Neural progenitor cell (in vitro differentiated cells): Measurements from ENCODE around the gene CPSF7. TPM values are rescaled to one million over a fixed set of nuclear protein-coding genes. Genes with fewer than 3 reads are reported as not detected.

Source experiments
- DNase-seq: peaks from one replicate; pipeline ENCODE4 v3.0.0-alpha.2; 2016; ENCODE audit warnings: low spot score
- H2AFZ ChIP-seq: fragments of 200-600 bp; sonication (generic); replicated peaks from 2 replicates; pipeline ENCODE4 v1.6.1; 2016; ENCODE audit warnings: antibody characterized with exemption
- H3F3A ChIP-seq: fragments of 200-600 bp; sonication (generic); 2 replicates; pipeline ENCODE4 v1.6.1; 2016; ENCODE audit warnings: antibody characterized with exemption, low read depth
- H3K27ac ChIP-seq: fragments of 200-600 bp; sonication (generic); 2 replicates; pipeline ENCODE4 v1.5.1; 2016; ENCODE audit warnings: mild to moderate bottlenecking
- H3K27me3 ChIP-seq: fragments of 200-600 bp; sonication (generic); 2 replicates; pipeline ENCODE4 v1.6.1; 2016; ENCODE audit warnings: mild to moderate bottlenecking, moderate library complexity
- H3K36me3 ChIP-seq: fragments of 200-600 bp; sonication (generic); 2 replicates; pipeline ENCODE4 v1.5.1; 2016
- H3K4me1 ChIP-seq: fragments of 200-600 bp; sonication (generic); 2 replicates; pipeline ENCODE4 v1.6.1; 2016; ENCODE audit warnings: mixed run types
- H3K4me2 ChIP-seq: fragments of 200-600 bp; sonication (generic); 2 replicates; pipeline ENCODE4 v1.6.1; 2016
- H3K4me3 ChIP-seq: fragments of 200-600 bp; sonication (generic); 2 replicates; pipeline ENCODE4 v1.5.1; 2016
- H3K79me2 ChIP-seq: fragments of 200-600 bp; sonication (generic); 2 replicates; pipeline ENCODE4 v1.6.1; 2016; ENCODE audit warnings: low read depth
- H3K9ac ChIP-seq: fragments of 200-600 bp; sonication (generic); 2 replicates; pipeline ENCODE4 v1.6.1; 2016
- H3K9me3 ChIP-seq: fragments of 200-600 bp; sonication (generic); 2 replicates; pipeline ENCODE4 v1.5.1; 2016; ENCODE audit warnings: low read depth
- H4K20me1 ChIP-seq: fragments of 200-600 bp; sonication (generic); 2 replicates; pipeline ENCODE4 v1.6.1; 2016; ENCODE audit warnings: low read depth
- H3K27ac Mint-ChIP-seq: 3 replicates; pipeline ENCODE4 v1.8.0; 2021; ENCODE audit warnings: mixed read lengths
- H3K27me3 Mint-ChIP-seq: 2 replicates; pipeline ENCODE4 v1.8.0; 2022; ENCODE audit warnings: low read depth, mild to moderate bottlenecking, inconsistent platforms, moderate library complexity, mixed read lengths; ENCODE audit not compliant: insufficient read depth
- H3K36me3 Mint-ChIP-seq: 3 replicates; pipeline ENCODE4 v1.8.0; 2021; ENCODE audit warnings: mixed read lengths
- H3K4me1 Mint-ChIP-seq: 3 replicates; pipeline ENCODE4 v1.8.0; 2021; ENCODE audit warnings: mixed read lengths
- H3K4me3 Mint-ChIP-seq: 3 replicates; pipeline ENCODE4 v1.8.0; 2021; ENCODE audit warnings: mild to moderate bottlenecking, moderate library complexity, mixed read lengths
- H3K9me3 Mint-ChIP-seq: 3 replicates; pipeline ENCODE4 v1.8.0; 2020; ENCODE audit warnings: mixed read lengths
- EZH2 ChIP-seq: fragments of 200-600 bp; sonication (generic); IDR thresholded peaks from 2 replicates; pipeline ENCODE4 v1.6.1; 2017; ENCODE audit warnings: antibody characterized with exemption, mild to moderate bottlenecking, moderate library complexity
- EZH2phosphoT487 ChIP-seq: fragments of 200-600 bp; sonication (generic); IDR thresholded peaks from 2 replicates; pipeline ENCODE4 v1.6.1; 2017; ENCODE audit warnings: antibody characterized with exemption
- total RNA-seq: library from RNA; depleted of rRNA; stranded (reverse); fragments of >200 nt; gene quantifications from 2 replicates; pipeline ENCODE4 v1.2.3, GENCODE V29; 2015; ENCODE audit warnings: low replicate concordance
- TF ChIP-seq, protein P1 (sequence below): fragments of 200-600 bp; sonication (generic); IDR thresholded peaks from 2 replicates; pipeline ENCODE4 v1.5.1; 2017; ENCODE audit warnings: antibody characterized with exemption, mild to moderate bottlenecking

Gene CPSF7
- total RNA-seq, 1 donor from 2014 or later: 60.7 TPM

DNA sequence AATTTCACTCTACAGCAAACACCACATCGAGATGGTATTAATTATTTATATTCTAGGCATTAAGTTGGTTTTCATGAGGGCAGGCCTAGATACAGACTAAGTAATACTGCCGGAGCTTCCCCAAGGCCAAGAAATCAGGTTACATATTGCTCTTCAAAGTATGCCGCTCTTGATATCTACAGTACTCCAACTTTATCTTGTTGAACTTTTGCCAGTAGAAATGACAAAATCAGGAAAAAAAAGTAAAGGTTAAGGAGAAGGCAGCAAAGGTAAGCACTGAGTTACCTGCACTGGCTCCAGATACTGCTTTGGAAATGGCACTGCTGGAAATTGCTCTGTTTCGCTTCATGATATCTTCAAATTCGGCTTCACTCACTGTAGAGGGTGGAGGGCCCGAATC lies 14.4 kb downstream of the CPSF7 start:
- no peak overlapping the region for H3K4me3 Mint-ChIP-seq
- H3K27me3 Mint-ChIP-seq: peaks cover 5% of the 10 kb centered on the region
- no peak for DNase-seq

DNA sequence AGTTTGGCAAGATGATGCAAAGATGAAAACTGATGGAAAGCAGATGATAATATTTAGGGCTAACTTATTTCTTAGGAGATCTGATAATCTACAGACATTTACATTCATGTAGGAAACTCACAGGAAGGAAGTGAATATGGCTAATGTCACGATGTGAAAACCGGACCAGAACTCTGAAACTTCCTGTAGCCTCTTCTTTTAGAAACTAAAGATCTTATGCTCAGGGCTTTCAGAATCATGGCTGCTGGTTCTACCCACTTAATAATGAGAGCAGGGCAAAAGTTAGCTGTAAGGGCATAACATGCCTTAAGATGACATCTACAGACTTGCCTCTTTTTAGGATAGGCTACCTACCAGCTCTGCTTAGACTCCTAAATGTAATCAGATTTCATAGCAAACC lies 15.2 kb downstream of the CPSF7 start:
- no peak overlapping the region for H3K27ac Mint-ChIP-seq
- peaks cover 44% of the 10 kb centered on the region for H3K36me3 Mint-ChIP-seq
- H3K9me3 Mint-ChIP-seq: no peaks in the 10 kb centered on the region
- Histone ChIP-seq H3K9ac (no peak overlapping the region), H3K36me3 (peaks cover 50% of the 10 kb centered on the region), H3K27ac (no peak overlapping the region), H4K20me1 (peaks cover 33% of the 10 kb centered on the region), H3K9me3 (no peaks in the 10 kb centered on the region), H3K27me3 (no peaks in the 10 kb centered on the region), H3F3A (peaks cover 17% of the 10 kb centered on the region), H3K4me2 (no peak overlapping the region), H3K4me1 (no peaks in the 10 kb centered on the region), H3K79me2 (peaks cover 37% of the 10 kb centered on the region), H3K4me3 (no peak overlapping the region), H2AFZ (no peak overlapping the region)
- DNase-seq: no peak
- H3K27me3 Mint-ChIP-seq: peaks cover 3% of the 10 kb centered on the region
- no peaks in the 10 kb centered on the region for H3K4me1 Mint-ChIP-seq
- H3K4me3 Mint-ChIP-seq: no peak overlapping the region
- TF ChIP-seq EZH2 (no peak), EZH2phosphoT487 (no peak)
- TF ChIP-seq, protein P1, sequence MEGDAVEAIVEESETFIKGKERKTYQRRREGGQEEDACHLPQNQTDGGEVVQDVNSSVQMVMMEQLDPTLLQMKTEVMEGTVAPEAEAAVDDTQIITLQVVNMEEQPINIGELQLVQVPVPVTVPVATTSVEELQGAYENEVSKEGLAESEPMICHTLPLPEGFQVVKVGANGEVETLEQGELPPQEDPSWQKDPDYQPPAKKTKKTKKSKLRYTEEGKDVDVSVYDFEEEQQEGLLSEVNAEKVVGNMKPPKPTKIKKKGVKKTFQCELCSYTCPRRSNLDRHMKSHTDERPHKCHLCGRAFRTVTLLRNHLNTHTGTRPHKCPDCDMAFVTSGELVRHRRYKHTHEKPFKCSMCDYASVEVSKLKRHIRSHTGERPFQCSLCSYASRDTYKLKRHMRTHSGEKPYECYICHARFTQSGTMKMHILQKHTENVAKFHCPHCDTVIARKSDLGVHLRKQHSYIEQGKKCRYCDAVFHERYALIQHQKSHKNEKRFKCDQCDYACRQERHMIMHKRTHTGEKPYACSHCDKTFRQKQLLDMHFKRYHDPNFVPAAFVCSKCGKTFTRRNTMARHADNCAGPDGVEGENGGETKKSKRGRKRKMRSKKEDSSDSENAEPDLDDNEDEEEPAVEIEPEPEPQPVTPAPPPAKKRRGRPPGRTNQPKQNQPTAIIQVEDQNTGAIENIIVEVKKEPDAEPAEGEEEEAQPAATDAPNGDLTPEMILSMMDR: no peak

More for the DNA sequence above, 14.4 kb downstream of the CPSF7 start:
- H3K4me2 ChIP-seq: no peak overlapping the region
- H3K9me3 Mint-ChIP-seq: no peaks in the 10 kb centered on the region
- no peaks in the 10 kb centered on the region for H3K4me1 Mint-ChIP-seq
- H3K4me3 ChIP-seq: no peak overlapping the region
- H2AFZ ChIP-seq: no peak overlapping the region
- H3K9ac ChIP-seq: no peak overlapping the region
- peaks cover 42% of the 10 kb centered on the region for H4K20me1 ChIP-seq
- H3K27me3 ChIP-seq: no peaks in the 10 kb centered on the region
- peaks cover 17% of the 10 kb centered on the region for H3F3A ChIP-seq
- H3K79me2 ChIP-seq: peaks cover 45% of the 10 kb centered on the region
- TF ChIP-seq, protein P1: no peak
- TF ChIP-seq EZH2phosphoT487 (no peak), EZH2 (no peak)
- H3K36me3 ChIP-seq: peaks cover 47% of the 10 kb centered on the region
- H3K27ac ChIP-seq: no peak overlapping the region
- no peaks in the 10 kb centered on the region for H3K9me3 ChIP-seq
- no peaks in the 10 kb centered on the region for H3K4me1 ChIP-seq
- H3K27ac Mint-ChIP-seq: no peak overlapping the region
- H3K36me3 Mint-ChIP-seq: peaks cover 51% of the 10 kb centered on the region

DNA sequence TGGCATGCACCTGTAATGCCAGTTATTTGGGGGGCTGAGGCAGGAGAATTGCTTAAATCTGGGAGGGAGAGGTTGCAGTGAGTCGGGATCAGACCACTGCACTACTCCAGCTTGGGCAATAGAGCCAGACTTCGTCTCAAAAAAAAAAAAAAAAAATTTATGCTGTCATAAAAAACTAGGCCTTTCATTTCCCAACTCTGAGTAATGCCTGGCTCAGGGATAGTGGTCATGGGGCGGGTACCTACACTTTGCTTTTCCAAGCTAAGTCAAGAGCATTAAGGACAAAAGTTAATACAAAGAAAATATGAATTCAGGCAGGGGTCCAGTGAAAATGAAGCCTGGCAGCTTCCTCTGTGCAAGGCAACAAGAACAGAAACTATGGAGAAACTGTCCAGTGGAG lies 16.3 kb downstream of the CPSF7 start:
- Histone ChIP-seq H2AFZ (no peak overlapping the region), H3K4me2 (no peak overlapping the region), H3K9ac (no peak overlapping the region), H3K4me1 (no peaks in the 10 kb centered on the region), H3K27me3 (no peaks in the 10 kb centered on the region), H4K20me1 (peaks cover 25% of the 10 kb centered on the region), H3F3A (peaks cover 17% of the 10 kb centered on the region), H3K4me3 (no peak overlapping the region), H3K9me3 (no peaks in the 10 kb centered on the region), H3K79me2 (peaks cover 26% of the 10 kb centered on the region), H3K27ac (no peak overlapping the region), H3K36me3 (peaks cover 50% of the 10 kb centered on the region)
- Mint-ChIP-seq H3K9me3 (no peaks in the 10 kb centered on the region), H3K27ac (no peak overlapping the region), H3K4me3 (no peak overlapping the region), H3K36me3 (peaks cover 43% of the 10 kb centered on the region), H3K27me3 (peaks cover 3% of the 10 kb centered on the region), H3K4me1 (no peaks in the 10 kb centered on the region)
- no peak for TF ChIP-seq EZH2phosphoT487
- TF ChIP-seq, protein P1: no peak
- TF ChIP-seq EZH2: no peak
- no peak for DNase-seq
